GM18511 (cell line): ENCODE measurements around the gene TLE1.

ENCODE experiments used
- ATAC-seq: cut with Tn5 transposase; IDR thresholded peaks from one replicate; pipeline ENCODE4 v1.9.1; 2021; ENCODE audit warnings: mild to moderate bottlenecking, moderate library complexity; ENCODE audit not compliant: unreplicated experiment

The TLE1 gene

DNA sequence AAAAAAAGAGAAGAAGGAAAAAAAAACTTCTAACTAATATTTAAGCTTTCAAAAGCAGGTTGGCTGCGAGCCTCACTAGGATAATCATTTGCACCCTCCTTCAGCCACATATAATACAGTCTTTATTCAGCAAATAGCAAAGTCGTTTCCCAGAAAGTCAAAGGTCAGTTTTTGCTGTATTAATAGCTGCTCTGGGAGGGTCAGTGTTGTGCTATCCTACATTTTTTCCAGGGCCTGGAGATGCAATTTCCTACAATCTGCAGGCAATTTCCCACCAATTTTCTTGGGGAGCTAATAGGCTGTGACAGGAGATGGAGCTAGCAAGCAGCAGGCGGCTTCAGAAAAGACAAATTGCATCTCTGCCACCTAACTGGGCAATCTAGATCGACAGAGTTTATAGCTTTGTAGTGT lies 136.8 kb downstream of the TLE1 start:
- ATAC-seq: no peak

DNA sequence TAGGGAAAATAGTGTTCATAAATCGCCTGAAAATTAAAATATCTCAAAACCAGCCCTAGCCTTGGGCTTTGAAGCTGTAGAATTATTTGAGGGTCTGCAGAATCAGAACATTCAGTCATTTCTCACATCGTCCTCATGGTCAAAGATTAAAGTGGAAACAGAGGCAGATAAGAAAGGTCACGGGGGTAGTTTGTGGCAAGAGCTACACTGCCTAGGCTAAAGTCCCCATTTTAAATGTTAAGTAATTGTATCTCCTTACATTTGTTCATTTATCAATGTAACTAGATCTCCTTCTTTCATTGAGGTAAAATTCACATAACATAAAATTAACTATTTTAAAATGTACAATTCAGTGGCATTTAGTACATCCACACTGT lies 139.2 kb downstream of the TLE1 start:
- no peak for ATAC-seq

DNA sequence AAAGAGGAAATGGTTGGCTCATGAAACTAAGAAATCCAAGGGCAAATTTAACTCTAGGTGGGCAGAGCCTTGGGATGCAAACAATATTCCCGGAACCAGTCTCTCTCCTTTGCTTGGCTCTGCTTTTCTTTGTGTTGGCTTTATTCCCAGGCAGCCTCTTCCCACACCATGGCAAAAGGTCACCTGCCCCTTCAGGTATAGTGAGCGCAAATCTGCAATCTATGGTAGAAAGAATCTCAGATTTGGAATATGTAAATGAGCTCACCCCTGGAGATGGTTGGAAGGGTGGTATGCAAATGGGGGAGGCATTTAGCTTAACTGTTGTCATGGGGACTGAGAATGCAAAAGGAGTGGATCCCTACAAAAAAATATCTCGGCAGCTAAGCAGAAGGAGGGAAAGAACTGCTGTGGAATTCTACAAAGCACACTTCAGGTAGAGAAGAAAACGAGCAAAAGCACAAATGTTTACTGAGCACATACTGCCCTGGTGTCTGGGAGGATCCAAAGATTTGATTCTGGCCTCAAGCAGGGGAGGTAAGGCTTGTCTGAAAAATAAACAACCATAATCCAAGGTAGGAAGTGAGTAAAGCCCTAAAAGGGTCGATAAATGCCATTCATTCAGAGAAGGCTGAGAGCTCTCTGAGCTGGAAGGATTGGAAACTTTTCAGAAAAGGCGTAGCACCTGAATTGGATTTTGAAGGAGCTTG lies 139.7 kb downstream of the TLE1 start:
- ATAC-seq: no peak

DNA sequence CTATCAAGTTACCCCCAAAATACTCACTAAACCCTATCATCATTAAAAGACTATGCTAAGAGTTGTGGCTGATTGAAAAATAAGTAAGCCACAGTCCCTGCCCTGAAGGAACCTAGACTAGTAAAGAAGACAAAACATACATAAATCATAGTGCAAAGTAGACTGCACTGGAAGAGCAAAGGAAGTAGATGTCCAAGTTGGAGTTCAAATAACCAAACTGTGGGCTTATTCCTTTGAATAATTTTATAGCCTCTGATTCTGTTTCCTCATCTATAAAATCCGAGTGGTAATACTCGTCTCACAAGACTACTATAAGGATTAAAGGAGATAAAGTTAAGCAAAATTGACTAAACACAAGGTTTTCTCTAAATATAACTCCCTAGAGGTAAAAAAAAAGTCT lies 140.4 kb downstream of the TLE1 start:
- ATAC-seq: no peak

DNA sequence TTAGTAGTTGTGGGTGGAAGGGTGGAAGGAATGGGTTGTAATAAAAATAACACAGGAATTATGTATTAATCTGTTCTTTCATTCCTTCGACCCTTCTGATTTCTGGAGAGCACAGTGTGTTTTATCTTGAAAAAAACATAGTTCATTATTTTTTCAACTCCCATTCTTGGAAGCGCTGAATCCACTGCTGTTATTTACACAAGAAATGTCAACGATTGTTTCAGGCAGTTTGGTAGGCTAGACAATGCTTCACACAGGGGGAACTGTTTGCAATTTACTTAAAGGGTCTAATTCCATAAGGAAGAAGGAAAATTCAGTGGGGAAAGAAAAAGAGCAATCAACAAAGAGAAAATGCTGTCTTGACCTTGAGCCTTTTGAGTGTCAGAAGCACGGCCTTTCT lies 142.9 kb downstream of the TLE1 start:
- ATAC-seq: no peak

DNA sequence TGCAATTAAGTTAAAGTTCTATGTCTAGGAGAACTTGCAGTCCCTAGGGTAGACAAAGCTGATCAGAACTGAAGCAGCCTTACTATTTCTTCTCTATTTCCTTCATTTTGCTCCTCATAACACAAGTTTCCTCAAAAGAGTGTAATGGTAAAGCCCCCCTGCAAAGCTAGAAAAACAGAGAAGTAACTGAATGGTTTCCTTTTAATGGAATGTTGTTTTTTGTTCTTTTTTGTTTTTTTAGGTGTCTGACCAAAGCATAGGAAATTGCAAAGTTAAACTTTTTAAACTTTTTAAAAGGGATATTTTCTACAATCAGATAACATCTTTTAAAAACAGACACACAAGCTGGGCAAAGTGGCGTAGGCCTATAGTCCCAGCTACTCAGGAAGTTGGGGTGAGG lies 145.7 kb downstream of the TLE1 start:
- no peak for ATAC-seq

DNA sequence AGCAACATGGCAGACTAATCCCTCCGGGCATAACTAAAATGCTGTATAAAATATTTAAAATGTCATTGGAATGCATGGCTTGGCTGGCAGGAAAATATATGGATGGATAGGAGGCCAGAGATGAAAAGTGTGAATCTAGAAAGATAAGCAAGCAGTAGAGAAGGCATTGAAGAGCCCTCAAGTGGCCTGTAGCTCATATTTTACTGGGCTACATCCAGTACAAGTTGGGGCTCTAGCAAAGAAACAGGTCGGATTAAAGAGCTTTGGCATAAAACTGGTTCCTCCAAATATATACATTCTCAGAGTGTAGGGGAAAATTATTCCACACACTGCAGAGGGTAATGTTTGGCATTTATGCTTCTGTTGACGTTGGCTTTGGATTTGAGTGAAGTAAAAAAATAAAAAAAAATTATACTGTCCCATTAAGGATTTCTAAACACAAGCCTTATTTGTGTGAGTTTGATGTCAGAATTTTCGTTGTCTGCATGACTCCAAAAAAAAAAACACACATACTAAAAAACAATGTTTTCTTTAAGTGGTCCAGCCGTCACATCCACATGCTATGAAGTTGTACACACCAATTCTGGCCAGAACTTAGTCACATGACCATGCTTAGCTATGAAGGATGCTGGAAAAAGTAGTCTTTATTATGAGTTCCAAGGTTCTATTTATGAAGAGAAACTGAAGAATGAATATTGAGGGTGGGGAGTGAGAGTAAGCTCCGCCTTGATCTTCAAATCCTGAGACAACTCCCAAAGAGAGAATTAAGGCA lies 147.0 kb downstream of the TLE1 start:
- ATAC-seq: no peak

DNA sequence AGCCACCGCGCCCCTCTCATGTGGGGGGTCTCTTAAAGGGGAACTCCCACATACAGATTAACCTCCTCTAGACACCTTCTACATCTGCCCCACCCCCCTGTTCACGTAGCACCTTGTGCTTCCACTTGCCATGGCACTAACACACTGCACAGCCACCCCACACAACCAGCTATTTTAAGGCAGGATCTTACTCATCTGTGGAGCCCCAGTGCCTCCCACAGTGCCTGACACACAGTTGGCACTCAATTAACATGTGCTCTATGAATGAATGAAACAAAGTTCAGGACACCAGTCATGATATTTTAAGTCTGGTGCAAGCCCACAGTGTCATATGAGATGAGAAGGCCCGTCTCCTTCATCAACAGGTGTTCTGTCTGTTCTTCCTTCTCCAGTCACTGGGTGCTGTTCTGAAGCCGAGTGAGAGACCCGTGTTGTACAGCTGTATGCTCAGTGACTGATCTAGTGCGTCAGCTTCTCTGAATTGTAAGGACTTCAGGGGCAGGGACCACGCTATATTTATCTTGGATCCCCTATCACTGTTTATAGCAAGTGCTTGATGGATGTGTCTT lies 149.1 kb downstream of the TLE1 start:
- ATAC-seq: no peak

DNA sequence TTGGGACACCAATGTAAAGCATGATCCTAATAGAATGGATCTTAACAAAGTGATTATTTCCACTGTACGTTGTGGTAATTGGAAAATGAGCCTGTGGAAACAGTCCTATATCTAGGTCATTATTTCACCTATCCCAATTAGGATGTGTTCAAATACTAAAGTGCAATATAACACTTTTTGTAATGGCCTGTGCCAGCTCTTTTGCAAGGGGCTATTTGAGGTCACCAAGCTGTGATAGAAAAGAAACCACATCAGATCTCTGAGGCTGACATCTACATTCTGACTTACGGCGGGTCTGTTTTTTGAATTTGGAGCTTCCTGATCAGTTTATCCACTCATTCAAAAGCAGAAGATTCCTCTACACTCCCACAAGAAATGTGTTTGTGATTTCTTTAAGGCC lies 150.0 kb downstream of the TLE1 start:
- no peak for ATAC-seq

DNA sequence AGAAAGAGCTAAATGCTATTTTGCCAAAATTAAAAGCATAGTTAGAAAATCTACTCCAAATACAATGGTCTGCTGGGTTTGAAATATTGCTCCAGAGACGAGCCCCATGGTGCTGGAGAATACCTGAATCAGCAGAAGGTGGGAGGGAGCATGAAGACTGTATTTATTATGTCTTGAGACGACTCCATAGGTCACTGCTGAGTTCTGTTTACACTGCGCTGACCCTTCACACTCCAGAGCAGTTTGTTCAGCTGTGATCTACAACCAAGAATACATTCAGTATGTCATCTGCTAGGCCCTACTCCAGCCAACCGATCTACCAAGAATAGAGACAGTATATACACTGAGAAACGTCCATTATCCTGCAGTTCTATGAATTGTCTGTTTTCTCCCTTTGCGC lies 150.5 kb downstream of the TLE1 start:
- ATAC-seq: no peak

DNA sequence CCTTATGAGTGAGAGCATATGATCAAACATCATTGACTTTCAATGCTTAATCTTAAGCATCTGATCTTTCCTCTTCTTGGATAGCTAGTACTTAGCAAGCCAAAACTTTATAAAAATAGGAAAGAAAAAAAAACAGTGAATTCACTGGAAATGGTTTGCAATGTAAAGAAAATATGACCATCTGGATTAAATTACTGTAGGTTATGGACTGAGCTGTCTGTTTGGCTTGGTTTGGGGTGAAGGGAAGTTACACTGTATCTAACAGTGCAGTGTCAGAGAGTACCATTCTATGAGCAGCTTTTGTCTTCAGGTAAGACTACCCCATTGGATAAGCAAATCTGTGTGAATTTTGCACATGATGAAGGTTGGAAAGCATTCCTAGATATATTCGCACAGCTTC lies 151.4 kb downstream of the TLE1 start:
- no peak for ATAC-seq

DNA sequence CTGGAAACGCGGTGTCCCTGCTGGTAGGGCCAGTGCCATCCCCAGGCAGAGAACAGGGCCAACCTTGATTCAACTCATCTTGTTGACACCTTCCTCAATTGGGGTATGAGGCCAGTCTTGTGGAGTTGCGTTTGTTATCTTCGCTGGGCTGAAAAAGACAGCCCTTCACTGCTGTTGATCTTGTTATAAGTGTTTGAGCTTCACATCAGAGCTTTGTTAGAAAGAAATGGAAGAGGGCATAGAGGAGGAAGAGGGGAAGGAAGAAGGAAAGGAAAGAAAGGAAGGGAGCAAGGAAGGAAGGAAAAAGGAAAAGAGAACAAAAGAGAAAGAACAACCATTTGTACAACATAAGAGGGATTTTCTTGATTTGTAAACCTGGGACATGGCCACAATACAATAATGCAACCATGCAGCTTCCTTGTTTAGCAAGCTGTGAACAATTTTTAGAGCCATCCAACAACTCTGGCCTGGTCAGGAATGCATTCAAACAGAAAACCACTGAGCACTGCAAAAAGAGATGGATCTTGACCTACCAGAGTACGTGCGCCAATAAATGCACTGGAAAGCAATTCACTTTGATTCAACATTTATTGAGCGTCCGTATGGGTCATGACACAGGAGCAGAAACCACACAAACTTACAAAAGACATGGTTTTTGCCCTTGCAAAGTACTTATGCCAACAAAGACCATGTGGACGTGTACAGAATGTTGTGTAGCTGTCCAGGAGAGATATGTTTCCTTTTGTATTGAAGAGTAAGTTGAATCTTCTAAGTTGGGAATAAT lies 152.9 kb downstream of the TLE1 start:
- ATAC-seq: no peak

DNA sequence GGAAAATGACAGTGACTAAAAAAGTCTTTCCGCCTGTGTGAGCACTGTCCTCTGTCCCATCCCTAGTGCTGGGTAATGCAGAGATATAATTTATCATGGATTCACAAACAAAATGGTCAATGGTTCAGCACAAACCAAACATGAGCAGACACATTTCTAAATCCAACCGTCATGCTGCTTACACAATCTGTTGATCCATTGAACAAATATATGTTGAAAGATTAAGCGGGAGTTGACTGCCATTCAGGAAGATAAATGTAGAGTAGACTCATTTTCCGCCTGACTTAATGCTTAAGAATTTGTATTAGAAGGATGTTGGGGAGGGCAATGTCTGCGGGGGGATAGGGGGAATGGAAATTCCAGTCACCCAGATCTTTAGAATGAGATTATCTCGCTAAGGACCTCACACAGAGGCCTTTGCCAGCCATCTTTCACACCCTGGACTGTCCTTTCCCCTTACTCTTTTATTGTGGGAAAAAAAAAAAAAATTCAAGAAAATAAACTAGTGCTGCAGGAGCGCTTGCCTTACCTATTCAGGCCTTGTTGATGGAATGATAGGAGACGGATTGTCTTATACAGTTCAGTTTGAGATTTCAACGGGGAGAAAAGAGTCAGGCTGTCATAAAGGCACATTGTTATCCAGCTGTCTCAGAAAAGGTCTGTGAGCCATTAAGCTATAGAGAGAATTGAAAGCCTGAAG lies 153.7 kb downstream of the TLE1 start:
- ATAC-seq: no peak

DNA sequence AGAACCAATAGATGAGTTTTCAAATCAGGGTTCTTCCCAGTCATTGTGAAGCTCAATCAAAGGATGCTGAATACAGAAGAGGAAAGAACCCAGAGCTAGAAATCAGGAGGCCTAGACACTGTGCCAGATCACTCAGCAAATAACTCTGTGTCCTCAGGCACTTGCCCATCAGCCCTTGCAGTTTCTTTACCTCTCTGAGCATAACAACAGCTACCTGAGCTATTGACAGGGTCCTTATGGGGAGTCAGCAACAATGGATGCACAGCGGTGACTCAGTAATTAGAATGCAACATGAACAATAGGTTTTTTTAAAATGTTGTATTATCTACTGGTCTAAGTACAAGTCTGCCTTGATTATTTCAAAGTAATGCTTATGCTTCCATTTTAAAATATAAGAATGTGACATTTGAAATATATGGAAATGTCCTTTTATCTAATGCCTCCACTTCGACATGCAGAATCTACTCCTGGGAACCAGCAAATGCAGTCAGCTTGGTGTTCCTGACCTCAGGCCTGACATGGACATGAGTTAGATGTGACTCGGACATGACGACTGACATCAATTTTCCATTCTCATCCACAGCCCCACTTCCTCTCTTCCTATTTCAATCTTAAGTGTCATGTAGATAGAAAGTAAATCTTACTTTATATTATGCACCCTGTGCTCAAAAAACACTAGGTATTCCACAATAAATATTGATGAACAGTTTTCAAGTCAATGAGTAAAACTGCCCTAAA lies 155.0 kb downstream of the TLE1 start:
- ATAC-seq: no peak
